HepG2 (cell line): ENCODE results near the gene LIPC. TPM values are rescaled to one million over a fixed set of nuclear protein-coding genes. Genes with fewer than 3 reads are reported as not detected.

Experiments
- DNMT3B ChIP-seq: conservative IDR thresholded peaks from 2 replicates; pipeline ENCODE4 v1.6.1; 2016; ENCODE audit warnings: missing biosample characterization, control low read depth
- ESRRA ChIP-seq: sonication (generic); formaldehyde crosslinking; IDR thresholded peaks from 2 replicates; pipeline ENCODE4 v1.5.1; 2020; ENCODE audit warnings: mild to moderate bottlenecking, low read depth, missing genetic modification reagents
- GATAD1 ChIP-seq: IDR thresholded peaks from 2 replicates; pipeline ENCODE4 v1.6.1; 2016; ENCODE audit warnings: missing genetic modification reagents, missing compliant biosample characterization
- IRX3 ChIP-seq: sonication (generic); formaldehyde crosslinking; IDR thresholded peaks from 2 replicates; pipeline ENCODE4 v1.8.1; 2023; ENCODE audit warnings: mild to moderate bottlenecking, low read depth, missing genetic modification reagents, borderline replicate concordance
- MIXL1 ChIP-seq: IDR thresholded peaks from 2 replicates; pipeline ENCODE4 v1.6.1; 2016
- NFYC ChIP-seq: IDR thresholded peaks from 2 replicates; pipeline ENCODE4 v1.6.1; 2016; ENCODE audit warnings: missing genetic modification reagents, missing compliant biosample characterization
- NR3C1 ChIP-seq: sonication (generic); formaldehyde crosslinking; IDR thresholded peaks from 2 replicates; pipeline ENCODE4 v1.4.0; 2020; ENCODE audit warnings: missing genetic modification reagents
- PAF1 ChIP-seq: IDR thresholded peaks from 2 replicates; pipeline ENCODE4 v1.6.1; 2016; ENCODE audit warnings: missing genetic modification reagents, missing compliant biosample characterization
- RELA ChIP-seq: sonication (generic); formaldehyde crosslinking; IDR thresholded peaks from 2 replicates; pipeline ENCODE4 v1.4.0; 2020; ENCODE audit warnings: missing genetic modification reagents
- ZNF136 ChIP-seq: sonication (generic); formaldehyde crosslinking; IDR thresholded peaks from 2 replicates; pipeline ENCODE4 v1.8.1; 2022; ENCODE audit warnings: low read depth, mild to moderate bottlenecking, moderate library complexity, missing genetic modification reagents
- ZNF34 ChIP-seq: sonication (generic); formaldehyde crosslinking; IDR thresholded peaks from 2 replicates; pipeline ENCODE4 v1.4.0; 2020; ENCODE audit warnings: mild to moderate bottlenecking, missing genetic modification reagents, borderline replicate concordance
- ZNF562 ChIP-seq: sonication (generic); formaldehyde crosslinking; IDR thresholded peaks from 2 replicates; pipeline ENCODE4 v1.8.0; 2022; ENCODE audit warnings: missing genetic modification reagents, borderline replicate concordance
- ZNF644 ChIP-seq: IDR thresholded peaks from 2 replicates; pipeline ENCODE4 v1.6.1; 2016; ENCODE audit warnings: low read depth
- polyA plus RNA-seq, 8 experiments: library from polyadenylated mRNA; depleted of rRNA in 3 of 8; stranded (reverse) in 7 of 8; unstranded in 1 of 8; fragments of >200 nt; fragmentation: Illumina TruSeq in 4 of 8; extraction: Trizol in 4 of 8; gene quantifications; 2 replicates each; pipeline versions ENCODE4 v1.2.1 to v1.2.3, GENCODE V29; 2011 to 2016; ENCODE audit warnings: low read depth in 4 of 8, missing spikeins in 1 of 8, mixed read lengths in 1 of 8; ENCODE audit not compliant: insufficient read depth in 1 of 8
- total RNA-seq, 5 experiments: library from RNA; depleted of rRNA; stranded (reverse); fragments of >200 nt; fragmentation: Illumina TruSeq; extraction: Trizol; gene quantifications; 2 replicates each; pipeline ENCODE4 v1.2.3, GENCODE V29; 2016; ENCODE audit warnings: low read depth in 1 of 5
- TF ChIP-seq, protein P1 (sequence below): sonication (generic); formaldehyde crosslinking; IDR thresholded peaks from 2 replicates; pipeline ENCODE4 v1.5.1; 2020; ENCODE audit warnings: mild to moderate bottlenecking, missing genetic modification reagents, moderate library complexity
- TF ChIP-seq, protein P2 (sequence below): sonication (generic); formaldehyde crosslinking; IDR thresholded peaks from 2 replicates; pipeline ENCODE4 v1.4.0; 2020; ENCODE audit warnings: missing genetic modification reagents

Gene LIPC
- total and polyA plus RNA-seq, 2 of the 13 experiments (the other 11 are each of a cell fraction or from before 2014, with no cell fraction given) = 26.0 to 38.0 TPM

DNA sequence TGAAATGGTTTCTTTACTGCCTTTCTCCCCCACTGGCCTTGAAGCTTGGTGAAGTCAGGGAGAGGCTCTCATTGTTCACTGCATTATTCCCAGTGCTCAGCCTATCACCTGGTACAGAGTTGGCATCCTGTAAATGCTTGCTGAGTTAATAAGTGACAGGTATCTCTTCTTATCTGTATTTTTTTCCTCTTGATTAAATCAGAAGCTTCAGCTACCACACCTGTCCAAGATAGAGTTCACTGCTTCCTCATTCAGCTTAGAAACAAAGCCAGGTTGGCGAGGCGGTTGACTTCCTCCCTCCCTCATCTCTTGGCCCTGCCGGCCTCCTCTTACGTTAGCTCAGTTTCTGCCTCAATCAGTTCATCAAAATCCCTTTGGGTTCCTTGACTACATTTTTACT is 142.8 kb downstream of the LIPC start (continued):
- TF ChIP-seq GATAD1 (CRISPR knock-in tag) (no peak), ZNF34 (CRISPR knock-in tag) (no peak), NR3C1 (no peak), MIXL1 (CRISPR knock-in tag) (no peak), RELA (CRISPR knock-in tag) (no peak), ZNF136 (CRISPR knock-in tag) (no peak), IRX3 (CRISPR knock-in tag) (no peak), DNMT3B (CRISPR knock-in tag) (no peak), PAF1 (CRISPR knock-in tag) (no peak), ESRRA (CRISPR knock-in tag) (no peak), NFYC (CRISPR knock-in tag) (no peak), ZNF644 (CRISPR knock-in tag) (0 out of 2 replicates have a peak, but pooled peaks have one; percentile 14), ZNF562 (CRISPR knock-in tag) (no peak)
- TF ChIP-seq, protein P1, sequence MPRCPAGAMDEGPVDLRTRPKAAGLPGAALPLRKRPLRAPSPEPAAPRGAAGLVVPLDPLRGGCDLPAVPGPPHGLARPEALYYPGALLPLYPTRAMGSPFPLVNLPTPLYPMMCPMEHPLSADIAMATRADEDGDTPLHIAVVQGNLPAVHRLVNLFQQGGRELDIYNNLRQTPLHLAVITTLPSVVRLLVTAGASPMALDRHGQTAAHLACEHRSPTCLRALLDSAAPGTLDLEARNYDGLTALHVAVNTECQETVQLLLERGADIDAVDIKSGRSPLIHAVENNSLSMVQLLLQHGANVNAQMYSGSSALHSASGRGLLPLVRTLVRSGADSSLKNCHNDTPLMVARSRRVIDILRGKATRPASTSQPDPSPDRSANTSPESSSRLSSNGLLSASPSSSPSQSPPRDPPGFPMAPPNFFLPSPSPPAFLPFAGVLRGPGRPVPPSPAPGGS = no peak
- TF ChIP-seq, protein P2, sequence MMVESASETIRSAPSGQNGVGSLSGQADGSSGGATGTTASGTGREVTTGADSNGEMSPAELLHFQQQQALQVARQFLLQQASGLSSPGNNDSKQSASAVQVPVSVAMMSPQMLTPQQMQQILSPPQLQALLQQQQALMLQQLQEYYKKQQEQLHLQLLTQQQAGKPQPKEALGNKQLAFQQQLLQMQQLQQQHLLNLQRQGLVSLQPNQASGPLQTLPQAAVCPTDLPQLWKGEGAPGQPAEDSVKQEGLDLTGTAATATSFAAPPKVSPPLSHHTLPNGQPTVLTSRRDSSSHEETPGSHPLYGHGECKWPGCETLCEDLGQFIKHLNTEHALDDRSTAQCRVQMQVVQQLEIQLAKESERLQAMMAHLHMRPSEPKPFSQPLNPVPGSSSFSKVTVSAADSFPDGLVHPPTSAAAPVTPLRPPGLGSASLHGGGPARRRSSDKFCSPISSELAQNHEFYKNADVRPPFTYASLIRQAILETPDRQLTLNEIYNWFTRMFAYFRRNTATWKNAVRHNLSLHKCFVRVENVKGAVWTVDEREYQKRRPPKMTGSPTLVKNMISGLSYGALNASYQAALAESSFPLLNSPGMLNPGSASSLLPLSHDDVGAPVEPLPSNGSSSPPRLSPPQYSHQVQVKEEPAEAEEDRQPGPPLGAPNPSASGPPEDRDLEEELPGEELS = no peak
